Stimulated activated CD8-positive, alpha-beta memory T cell treated with anti-CD3 and anti-CD28 coated beads, Interleukin-15, amount 100 ng/mL, for 1 hour (primary cell): ENCODE data around the gene APOLD1.

Source experiments
- DNase-seq: peaks from one replicate; pipeline ENCODE4 v3.0.0-alpha.2; 2020; ENCODE audit warnings: low read depth

The APOLD1 gene

DNA sequence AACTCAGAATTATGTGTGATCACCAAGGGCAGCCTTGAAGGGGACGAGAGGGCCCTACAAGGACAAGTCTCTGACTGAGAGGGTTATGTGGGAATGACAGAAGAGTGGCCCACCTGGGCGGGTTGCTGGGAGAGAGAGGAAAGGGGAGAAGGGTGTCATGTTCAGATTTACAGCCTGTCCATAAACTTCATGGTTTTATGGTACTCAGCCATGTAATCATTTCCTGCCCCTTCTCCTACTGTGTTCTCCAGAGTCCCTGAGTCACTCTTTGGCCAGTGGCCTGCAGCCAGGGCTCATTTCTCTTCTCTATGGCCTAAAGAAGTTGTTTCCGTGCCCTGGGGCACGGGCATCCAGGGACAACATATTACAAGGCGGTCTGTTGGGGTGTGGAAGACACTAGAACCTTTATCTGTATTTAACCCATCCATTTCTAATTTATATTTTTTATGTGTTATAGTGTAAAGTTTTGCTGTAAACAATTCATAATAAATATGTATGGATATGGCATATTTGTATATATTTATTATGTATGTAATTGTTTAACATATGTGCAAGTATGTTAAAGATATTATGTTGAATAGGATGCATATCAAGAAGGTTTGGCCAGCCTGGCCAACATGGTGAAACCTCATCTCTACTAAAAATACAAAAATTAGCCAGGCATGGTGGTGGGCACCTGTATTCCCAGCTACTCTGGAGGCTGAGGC is 54.6 kb downstream of the APOLD1 start:
- DNase-seq: no peak

DNA sequence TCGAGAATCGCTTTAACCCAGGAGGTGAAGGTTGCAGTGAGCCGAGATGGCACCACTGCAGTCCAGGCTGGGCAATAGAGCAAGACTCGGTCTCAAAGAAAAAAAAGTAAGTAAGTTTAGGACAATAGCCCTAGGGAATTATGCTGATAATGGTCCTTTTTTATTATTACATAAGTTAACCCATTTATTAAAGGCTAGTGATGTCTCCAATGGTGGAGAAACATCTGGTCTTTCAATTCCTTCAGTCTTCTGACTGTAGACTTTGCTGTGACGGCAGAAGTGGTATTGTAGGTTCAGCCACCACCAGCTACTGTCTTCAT is 55.1 kb downstream of the APOLD1 start:
- DNase-seq: no peak
